AML-193 (cell line): ENCODE results near the gene MCL1.

Experiments used
- DNase-seq, 2 experiments: peaks; one replicate each; lab custom pipeline; 2025; lab: John Stamatoyannopoulos, UW

The MCL1 gene

DNA sequence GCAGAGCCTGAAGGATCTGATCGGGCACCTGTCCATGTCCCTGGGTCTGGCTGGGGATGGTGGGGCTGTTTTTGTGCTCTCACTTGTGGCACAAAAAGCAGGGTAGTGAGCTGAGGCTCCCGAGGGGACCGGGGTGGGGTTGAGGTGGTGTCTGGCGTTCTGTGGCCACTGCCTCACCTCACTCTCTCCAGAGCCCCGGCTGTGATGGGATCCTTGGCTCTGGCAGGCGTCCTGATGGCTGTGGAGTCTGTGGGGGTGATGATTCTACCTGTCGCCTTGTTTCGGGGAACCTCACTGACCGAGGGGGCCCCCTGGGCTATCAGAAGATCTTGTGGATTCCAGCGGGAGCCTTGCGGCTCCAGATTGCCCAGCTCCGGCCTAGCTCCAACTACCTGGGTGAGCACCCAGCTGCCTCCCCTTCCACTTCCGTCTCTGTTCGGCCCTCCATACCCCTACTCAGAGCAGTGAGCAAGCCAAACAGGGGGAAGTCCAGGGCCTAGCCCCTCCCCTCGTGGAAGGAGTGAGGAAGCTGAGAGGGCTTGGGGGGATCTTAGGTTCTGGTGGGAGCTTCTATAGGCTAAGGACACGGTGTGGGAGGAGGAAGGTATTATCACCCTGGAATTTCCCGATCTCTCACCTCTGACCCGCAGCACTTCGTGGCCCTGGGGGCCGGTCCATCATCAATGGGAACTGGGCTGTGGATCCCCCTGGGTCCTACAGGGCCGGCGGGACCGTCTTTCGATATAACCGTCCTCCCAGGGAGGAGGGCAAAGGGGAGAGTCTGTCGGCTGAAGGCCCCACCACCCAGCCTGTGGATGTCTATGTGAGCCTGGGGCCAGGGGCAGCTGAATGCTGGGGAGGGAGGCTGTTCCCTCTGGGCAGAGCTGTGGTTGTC, 23.2 kb downstream of the MCL1 start:
- DNase-seq: no peak

GRCh38 chr1:150555198-150555970, 24.0 kb downstream of the MCL1 start:
- no peak for DNase-seq

DNA sequence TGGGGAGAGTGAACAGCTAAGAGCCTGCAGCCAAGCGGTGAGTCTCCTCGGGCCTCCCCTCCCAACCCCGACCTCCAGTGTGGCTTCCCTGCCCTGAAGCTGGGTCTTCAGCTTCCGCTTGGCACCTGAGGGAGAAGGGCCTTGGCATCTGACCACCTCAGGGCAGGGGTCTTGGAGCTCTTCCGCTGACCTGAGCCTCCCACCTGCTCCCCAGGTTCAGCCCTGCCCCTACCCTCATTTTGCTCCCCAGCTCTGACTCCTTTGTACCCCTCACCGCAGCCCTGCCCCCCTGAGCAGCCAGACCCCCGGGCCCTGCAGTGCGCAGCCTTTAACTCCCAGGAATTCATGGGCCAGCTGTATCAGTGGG, 25.3 kb downstream of the MCL1 start:
- no peak for DNase-seq

DNA sequence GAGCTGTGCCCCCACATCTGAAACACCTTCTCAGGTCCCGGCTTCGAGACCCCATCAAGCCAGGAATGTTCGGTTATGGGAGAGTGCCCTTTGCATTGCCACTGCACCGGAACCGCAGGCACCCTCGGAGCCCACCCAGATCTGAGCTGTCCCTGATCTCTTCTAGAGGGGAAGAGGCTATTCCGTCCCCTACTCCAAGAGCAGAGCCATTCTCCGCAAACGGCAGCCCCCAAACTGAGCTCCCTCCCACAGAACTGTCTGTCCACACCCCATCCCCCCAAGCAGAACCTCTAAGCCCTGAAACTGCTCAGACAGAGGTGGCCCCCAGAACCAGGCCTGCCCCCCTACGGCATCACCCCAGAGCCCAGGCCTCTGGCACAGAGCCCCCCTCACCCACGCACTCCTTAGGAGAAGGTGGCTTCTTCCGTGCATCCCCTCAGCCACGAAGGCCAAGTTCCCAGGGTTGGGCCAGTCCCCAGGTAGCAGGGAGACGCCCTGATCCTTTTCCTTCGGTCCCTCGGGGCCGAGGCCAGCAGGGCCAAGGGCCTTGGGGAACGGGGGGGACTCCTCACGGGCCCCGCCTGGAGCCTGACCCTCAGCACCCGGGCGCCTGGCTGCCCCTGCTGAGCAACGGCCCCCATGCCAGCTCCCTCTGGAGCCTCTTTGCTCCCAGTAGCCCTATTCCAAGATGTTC, 25.9 kb downstream of the MCL1 start:
- no peak for DNase-seq

DNA sequence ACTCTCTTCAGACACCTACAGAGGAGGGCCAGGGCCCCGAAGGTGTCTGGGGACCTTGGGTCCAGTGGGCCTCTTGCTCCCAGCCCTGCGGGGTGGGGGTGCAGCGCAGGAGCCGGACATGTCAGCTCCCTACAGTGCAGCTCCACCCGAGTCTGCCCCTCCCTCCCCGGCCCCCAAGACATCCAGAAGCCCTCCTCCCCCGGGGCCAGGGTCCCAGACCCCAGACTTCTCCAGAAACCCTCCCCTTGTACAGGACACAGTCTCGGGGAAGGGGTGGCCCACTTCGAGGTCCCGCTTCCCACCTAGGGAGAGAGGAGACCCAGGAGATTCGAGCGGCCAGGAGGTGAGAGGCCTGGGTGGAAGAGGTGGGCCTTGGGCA, 26.5 kb downstream of the MCL1 start:
- DNase-seq: no peak

- peak; percentile 90 to 95 for DNase-seq
Observed at GRCh38 chr1:150552128-150552910, 27.1 kb downstream of the MCL1 start.

DNA sequence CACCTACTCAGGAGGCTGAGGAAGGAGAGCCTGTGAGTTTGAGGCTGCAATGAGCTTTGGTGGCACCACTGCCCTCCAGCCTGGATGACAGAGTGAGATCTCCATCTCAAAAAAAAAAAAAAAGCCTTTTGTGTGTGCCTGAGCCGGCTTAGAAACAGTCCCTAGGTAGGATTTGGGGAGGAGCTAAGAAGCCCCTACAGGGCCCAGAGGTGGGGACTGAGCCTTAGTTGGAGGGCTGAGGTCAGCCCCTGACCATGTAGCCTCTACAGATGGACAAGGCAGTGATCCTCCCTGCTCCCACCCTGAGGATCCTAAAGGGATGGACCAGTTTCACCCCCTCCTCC, 27.7 kb downstream of the MCL1 start:
- no peak for DNase-seq

DNA sequence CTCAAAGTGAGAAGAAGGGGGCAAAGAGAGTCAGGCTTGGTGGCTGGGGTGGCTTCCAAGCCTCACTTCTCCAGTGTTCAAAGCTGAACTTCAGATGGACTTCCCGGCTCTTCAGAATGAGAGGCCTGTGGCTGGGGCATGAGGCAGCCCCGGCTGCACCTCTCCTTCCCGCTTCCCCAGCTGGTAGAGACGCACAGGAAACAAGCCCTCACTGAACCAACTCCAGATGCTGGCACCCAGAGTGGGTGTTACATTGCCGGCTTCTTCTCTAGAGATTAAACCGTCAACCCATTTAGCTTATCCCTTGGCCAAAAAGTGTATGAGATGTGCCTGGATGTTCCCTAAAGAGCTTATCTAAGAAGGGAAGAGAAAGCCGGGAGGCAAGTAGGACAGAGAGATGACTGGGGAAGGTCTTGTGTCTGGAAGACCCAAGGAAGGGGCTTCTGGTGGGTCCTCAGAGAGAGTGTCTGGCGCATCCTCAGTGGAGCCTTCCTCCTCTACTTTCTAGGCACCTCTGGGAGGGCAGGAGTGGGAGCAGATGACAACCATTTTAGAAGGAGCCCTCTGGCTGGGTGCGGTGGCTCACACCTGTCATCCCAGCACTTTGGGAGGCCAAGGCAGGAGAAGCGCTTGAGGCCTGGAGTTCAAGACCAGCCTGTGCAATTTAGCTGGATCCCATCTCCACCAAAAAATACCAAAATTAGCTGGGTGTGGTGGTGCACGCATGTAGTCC, 28.2 kb downstream of the MCL1 start:
- DNase-seq: no peak

DNA sequence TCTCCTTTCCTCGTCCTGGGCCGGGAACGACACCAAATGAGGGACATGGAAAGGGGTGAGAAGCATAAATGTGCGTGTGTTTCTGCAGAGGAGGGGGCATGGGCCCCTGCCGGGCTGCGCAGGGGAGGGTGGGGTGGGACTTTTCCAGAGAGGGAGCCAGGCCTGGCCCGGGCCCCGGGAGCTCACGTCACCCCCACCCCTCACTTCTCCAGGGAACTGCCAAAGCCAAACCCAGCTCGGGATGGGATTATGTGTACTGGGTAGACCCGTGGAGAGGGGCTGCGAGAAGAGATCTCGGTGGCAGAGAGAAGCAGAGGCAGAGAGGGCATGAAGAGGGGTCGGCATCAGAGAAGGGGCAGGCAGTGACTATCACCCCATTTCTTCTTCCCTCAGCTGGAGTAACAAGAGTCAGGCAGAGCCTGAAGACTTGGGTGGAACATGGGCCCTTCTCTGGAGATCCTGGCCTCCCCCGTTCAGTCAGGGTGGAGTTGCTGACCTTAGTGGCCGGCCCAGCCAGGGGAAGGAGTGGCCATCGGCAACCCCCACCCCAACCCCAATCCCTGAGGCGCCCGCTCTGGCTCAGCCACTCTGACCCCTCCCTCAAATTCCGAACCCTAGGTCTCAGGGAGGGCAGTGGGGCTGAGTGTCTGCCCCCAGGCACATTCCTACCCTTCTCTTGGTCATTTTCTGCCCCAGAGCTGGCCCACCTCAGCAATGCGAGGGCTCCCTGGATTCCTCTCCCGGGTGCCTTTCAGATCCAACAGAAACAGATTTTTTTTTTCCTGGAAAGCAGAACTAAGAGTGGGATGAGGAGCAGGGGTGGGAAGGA, 29.0 kb downstream of the MCL1 start:
- no peak for DNase-seq

DNA sequence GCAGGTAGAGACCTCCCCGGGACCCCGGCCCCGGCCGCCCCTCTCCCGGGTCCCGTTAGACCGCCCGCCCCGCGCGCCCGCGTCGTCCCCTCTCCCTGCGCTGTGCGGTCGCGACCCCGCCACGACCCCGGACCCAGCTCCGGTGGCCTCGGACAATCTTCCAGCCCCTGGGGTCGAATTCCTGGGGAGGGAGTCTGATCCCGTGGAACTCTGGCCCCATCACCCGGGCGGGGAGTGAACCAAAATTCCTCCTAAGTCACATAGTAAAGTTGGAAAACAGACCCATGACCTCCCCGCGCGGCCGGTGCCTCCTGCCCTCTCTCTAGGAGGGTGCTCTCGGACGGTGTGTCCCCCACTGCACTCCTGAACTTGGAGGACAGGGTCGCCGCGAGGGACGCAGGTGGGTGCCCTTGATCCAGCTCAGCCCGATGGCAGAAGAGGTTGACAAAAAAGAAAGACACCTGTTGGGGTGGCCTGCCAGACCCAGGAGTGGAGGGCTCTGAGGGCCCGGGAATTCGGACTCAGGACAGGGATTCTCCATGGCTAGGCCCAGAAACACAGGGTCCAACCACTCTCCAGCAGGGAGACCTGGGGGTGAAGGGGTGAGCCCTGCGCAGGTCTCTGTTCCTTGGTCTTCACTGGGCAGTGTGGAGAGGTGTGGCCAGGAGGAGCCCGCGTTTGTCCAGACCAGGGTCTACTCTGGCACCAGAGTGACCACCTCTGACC, 29.8 kb downstream of the MCL1 start:
- no peak for DNase-seq

DNA sequence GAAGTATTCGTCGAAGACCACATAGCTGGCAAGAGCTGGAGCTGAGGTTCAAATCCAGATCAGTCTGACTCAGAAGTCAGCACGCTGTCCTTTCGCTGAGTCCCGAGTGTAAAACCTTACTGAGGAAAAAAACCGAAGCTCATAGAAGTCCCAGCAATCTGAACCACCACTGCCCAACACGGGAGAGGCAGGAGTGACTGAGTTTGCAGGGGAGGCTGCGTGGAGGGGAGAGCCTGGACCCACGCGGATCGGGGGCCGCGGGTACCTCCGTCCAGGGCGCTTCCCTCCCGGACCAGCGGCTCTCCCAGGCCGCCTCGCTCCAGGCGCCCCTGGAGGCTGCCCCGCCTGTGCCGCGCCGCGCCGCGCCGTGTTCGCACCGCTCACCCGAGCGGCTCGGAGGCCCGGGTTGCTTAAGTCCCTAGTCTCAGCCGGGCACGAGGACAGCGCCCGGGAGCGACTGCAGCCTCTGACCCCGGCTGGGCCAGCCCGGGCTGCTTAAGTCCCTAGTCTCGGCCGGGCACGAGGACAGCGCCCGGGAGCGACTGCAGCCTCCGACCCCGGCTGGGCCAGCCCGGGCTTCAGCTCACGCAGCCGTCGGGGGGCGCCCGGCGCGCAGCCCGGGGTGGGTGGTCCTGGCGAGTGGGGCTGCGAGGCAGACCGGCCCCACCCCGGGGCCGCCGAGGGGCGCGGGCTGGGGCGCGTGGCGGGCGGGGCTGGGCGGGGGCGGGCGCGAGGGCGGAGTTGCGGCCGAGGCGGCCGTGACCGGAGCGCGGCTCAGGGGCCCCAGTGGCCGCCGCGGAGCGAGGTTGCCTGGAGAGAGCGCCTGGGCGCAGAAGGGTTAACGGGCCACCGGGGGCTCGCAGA, 30.5 kb downstream of the MCL1 start, which contains the start of gene ADAMTSL4:
TSS of gene ADAMTSL4 (plus strand) at position 777 of the 864 bp plus-strand sequence. CDS start 2,881 bp downstream, outside the sequence.
- DNase-seq: peak; percentile 35 to 56

- no peak for DNase-seq
Observed at GRCh38 chr1:150548324-150548631, 31.1 kb downstream of the MCL1 start.

DNA sequence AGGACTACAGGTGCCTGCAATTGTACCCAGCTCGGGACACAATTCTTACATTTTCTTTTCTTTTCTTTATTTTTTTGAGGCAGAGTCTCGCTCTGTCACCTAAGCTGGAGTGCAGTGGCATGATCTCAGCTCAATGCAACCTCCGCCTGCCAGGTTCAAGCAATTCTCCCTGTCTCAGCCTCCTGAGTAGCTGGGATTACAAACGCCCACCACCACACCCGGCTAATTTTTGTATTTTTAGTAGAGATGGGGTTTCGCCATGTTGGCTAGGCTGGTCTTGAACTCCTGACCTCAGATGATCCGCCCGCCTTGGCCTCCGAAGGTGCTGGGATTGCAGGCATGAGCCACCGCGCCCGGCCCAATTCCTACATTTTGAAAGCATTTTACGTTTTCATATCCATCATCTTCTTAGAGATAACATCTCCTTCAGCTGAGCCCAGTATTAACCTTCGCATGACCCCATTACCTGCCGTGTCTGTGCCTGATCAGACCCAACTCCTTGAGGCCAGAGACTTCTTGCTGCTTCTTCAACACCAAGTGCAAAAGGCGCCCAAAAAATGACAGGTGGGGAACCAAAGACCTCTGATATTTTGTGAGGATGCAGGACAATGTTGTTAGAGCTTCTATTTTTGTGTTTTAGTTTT, 33.0 kb downstream of the MCL1 start:
- no peak for DNase-seq

- no peak for DNase-seq
Observed at GRCh38 chr1:150545486-150546032, 33.9 kb downstream of the MCL1 start.

DNA sequence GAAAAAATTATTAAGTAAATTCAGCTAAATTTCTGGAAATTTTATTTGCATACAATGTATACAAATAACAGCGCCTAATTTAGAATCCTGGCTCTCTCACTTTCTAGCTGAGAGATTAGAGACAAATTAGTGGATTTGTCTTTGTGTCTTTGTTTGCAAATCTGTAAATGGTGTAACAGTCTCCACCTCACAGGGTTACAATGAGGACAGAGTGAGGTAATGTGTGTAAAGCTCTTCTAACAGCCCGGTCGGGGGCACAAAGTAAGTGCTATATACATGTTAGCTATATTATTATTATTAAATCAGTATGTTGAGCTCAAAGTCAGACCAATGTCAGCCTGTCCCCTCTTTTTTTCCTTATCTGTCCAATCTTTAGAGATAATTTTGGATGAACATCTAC, 35.2 kb downstream of the MCL1 start:
- no peak for DNase-seq

DNA sequence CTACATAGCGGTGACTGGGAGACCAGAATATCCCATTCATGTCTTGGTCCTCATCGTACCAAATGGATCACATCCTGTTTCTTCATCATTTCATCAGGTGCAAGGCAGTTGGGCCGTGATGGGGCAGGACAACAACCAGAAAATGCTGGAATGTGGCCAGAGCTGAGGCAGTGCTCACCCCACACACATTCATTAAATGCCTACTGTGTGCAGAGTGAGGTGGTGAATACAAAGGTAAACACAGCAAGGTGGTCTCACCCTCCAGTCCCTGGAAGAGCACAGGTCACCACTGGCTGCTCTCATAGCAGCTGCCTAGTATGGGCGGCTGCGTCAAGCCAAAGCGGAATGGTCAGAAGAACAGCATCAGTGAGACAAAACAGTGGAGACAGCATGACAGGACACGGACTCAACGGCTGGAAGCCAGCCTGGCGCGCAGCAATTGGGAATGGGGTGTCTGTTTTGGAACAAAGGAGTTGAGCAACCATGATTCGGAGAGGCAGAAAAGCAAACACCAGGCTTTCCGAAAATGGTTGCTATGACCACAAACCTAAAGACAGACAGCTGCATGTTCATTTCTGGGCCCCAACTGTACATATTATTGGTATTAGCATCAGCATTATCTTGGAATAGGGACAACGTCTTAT, 35.8 kb downstream of the MCL1 start:
- no peak for DNase-seq
